ENCODE results near the gene AGPAT1. TPM values are rescaled to one million over a fixed set of nuclear protein-coding genes. Genes with fewer than 3 reads are reported as not detected.

The AGPAT1 gene
- total RNA-seq, 1 experiment from 2014 or later, result 84.5 TPM

- no peak for ATAC-seq
- Mint-ChIP-seq H3K4me1 (peaks cover 28% of the 10 kb centered on the region), H3K27me3 (ENCODE audit: low read depth) (peaks cover 3% of the 10 kb centered on the region; the same call in 1 of the 2 replicates), H3K9me3 (no peaks in the 10 kb centered on the region), H3K4me3 (no peak overlapping the region), H3K36me3 (no peaks in the 10 kb centered on the region), H3K27ac (no peak overlapping the region)
- ChIA-PET POLR2A (no interaction called here), CTCF (interaction anchor here (0.7 to 1.5 kb wide), 3 partner anchors 150 to 786 kb away, joined by 3 to 4 read pairs (median 4); no protein-coding TSS in a partner anchor)
- no peak for TF ChIP-seq ZBTB43 (CRISPR knock-in tag; IDR thresholded peaks at IDR 0.05)
- no peak for TF ChIP-seq CTCF (IDR thresholded peaks at IDR 0.05)
- no peak for TF ChIP-seq FOXK1 (CRISPR knock-in tag; IDR thresholded peaks at IDR 0.05)
- no peak for TF ChIP-seq JUN (CRISPR knock-in tag; IDR thresholded peaks at IDR 0.05)
- no peak for TF ChIP-seq SMAD4 (CRISPR knock-in tag; IDR thresholded peaks at IDR 0.05)
- TF ChIP-seq MAX (CRISPR knock-in tag; IDR thresholded peaks at IDR 0.05), result no peak
- no peak for TF ChIP-seq ATF1 (CRISPR knock-in tag; IDR thresholded peaks at IDR 0.05)
- no peak for TF ChIP-seq E2F4 (CRISPR knock-in tag; IDR thresholded peaks at IDR 0.05; ENCODE audit: borderline replicate concordance, low read depth)
- TF ChIP-seq ZNF671 (CRISPR knock-in tag; IDR thresholded peaks at IDR 0.05), result no peak
- no peak for TF ChIP-seq RELA (CRISPR knock-in tag; IDR thresholded peaks at IDR 0.05; ENCODE audit: borderline replicate concordance)
- TF ChIP-seq AFF4 (CRISPR knock-in tag; IDR thresholded peaks at IDR 0.05; ENCODE audit: borderline replicate concordance), result no peak
- TF ChIP-seq GABPB1 (CRISPR knock-in tag; IDR thresholded peaks at IDR 0.05), result no peak
- TF ChIP-seq ZNF219 (CRISPR knock-in tag; IDR thresholded peaks at IDR 0.05; ENCODE audit: borderline replicate concordance), result no peak
- DNase-seq (ENCODE audit: low spot score), result no peak
Measured at GRCh38 chr6:32198345-32198696, 22.4 kb upstream of the AGPAT1 start.

GRCh38 chr6:32196682-32197616 lies 21.1 kb upstream of the AGPAT1 start:
- Mint-ChIP-seq H3K4me3 (peak overlapping the region; percentile 95), H3K27me3 (ENCODE audit: low read depth) (peaks cover 3% of the 10 kb centered on the region; the same call in 1 of the 2 replicates), H3K9me3 (no peaks in the 10 kb centered on the region), H3K4me1 (peaks cover 41% of the 10 kb centered on the region), H3K36me3 (no peaks in the 10 kb centered on the region), H3K27ac (peak overlapping the region; percentile 100)
- no peak for TF ChIP-seq JUN (CRISPR knock-in tag; IDR thresholded peaks at IDR 0.05)
- peak; percentile 60; the same call in 1 of the 2 replicates for TF ChIP-seq ZBTB43 (CRISPR knock-in tag; IDR thresholded peaks at IDR 0.05)
- ATAC-seq (no peak), DNase-seq (ENCODE audit: low spot score) (no peak)
- POLR2A ChIA-PET, result no interaction called here
- CTCF ChIA-PET, result interaction anchor here (0.7 to 1.8 kb wide), 3 partner anchors 16 to 800 kb away, joined by 3 to 5 read pairs (median 3); no protein-coding TSS in a partner anchor

Data from WTC11 (cell line).